Vagina (tissue), 2 donors: ENCODE measurements around the gene HID1.

ENCODE experiments used
- CTCF ChIP-seq, 3 experiments: fragments of 450-650 bp in 2 of 3; fragments of 200-600 bp in 1 of 3; sonication (generic) in 1 of 3; IDR thresholded peaks; one replicate each; pipeline ENCODE4 v1.5.1; 2017 to 2019; ENCODE audit warnings: antibody characterized with exemption in 3 of 3, mild to moderate bottlenecking in 2 of 3, moderate library complexity in 2 of 3
- POLR2A ChIP-seq, 2 donors: fragments of 450-650 bp; IDR thresholded peaks; one replicate each; pipeline ENCODE4 v1.6.1; 2017; ENCODE audit warnings: antibody characterized with exemption in 2 of 2, mild to moderate bottlenecking in 2 of 2, moderate library complexity in 2 of 2

GRCh38 chr17:74951065-74951464 is 21.5 kb downstream of the HID1 start:
- no peak for TF ChIP-seq POLR2A (IDR thresholded peaks at IDR 0.05)
- TF ChIP-seq CTCF (IDR thresholded peaks at IDR 0.05) = no peak
